ENCODE data around the gene TMEM154. TPM values are rescaled to one million over a fixed set of nuclear protein-coding genes. Genes with fewer than 3 reads are reported as not detected.

TMEM154 gene
- total and polyA plus RNA-seq, 3 experiments from 2014 or later, result 11.5 to 35.1 (median 12.5) TPM

- CTCF ChIA-PET, result no interaction called here
- H3K4me3 Mint-ChIP-seq, result no peak overlapping the region
These were observed 11.2 kb upstream of the TMEM154 start for GRCh38 chr4:152690706-152691651.

GRCh38 chr4:152689615-152690501 is 10.1 kb upstream of the TMEM154 start:
- Histone ChIP-seq H3K9me3 (ENCODE audit: low read length) (no peaks in the 10 kb centered on the region), H3K4me1 (ENCODE audit: insufficient read depth, low read length) (no peaks in the 10 kb centered on the region), H3K36me3 (ENCODE audit: insufficient read depth, low read length) (no peaks in the 10 kb centered on the region), H3K27ac (ENCODE audit: low read depth, low read length) (no peak overlapping the region), H3K27me3 (ENCODE audit: insufficient read depth, low read length, poor library complexity, severe bottlenecking) (no peaks in the 10 kb centered on the region), H3K4me3 (ENCODE audit: low read length) (no peak overlapping the region)
- Mint-ChIP-seq H3K36me3 (no peaks in the 10 kb centered on the region), H3K9me3 (no peaks in the 10 kb centered on the region), H3K4me1 (no peaks in the 10 kb centered on the region), H3K4me3 (no peak overlapping the region), H3K27ac (peak overlapping the region in 1 of 8 donors; percentile 39), H3K27me3 (peaks cover 2 to 8% of the 10 kb centered on the region in 2 donors)
- CTCF ChIA-PET, result no interaction called here
- DNase-seq, result no peak
- POLR2A ChIA-PET, result no interaction called here

More at GRCh38 chr4:152690706-152691651, 11.2 kb upstream of the TMEM154 start:
- Histone ChIP-seq H3K27me3 (ENCODE audit: insufficient read depth, low read length, poor library complexity, severe bottlenecking) (no peaks in the 10 kb centered on the region), H3K9me3 (ENCODE audit: low read length) (no peaks in the 10 kb centered on the region), H3K4me3 (ENCODE audit: low read length) (no peak overlapping the region), H3K4me1 (ENCODE audit: insufficient read depth, low read length) (no peaks in the 10 kb centered on the region), H3K27ac (ENCODE audit: low read depth, low read length) (no peak overlapping the region), H3K36me3 (ENCODE audit: insufficient read depth, low read length) (no peaks in the 10 kb centered on the region)
- POLR2A ChIA-PET, result no interaction called here
- DNase-seq, result no peak
- peaks cover 2 to 8% of the 10 kb centered on the region in 2 donors for H3K27me3 Mint-ChIP-seq
- no peak overlapping the region for H3K27ac Mint-ChIP-seq
- no peaks in the 10 kb centered on the region for H3K9me3 Mint-ChIP-seq
- H3K36me3 Mint-ChIP-seq, result no peaks in the 10 kb centered on the region
- H3K4me1 Mint-ChIP-seq, result peaks cover 0 to 1% (median 1%) of the 10 kb centered on the region in 3 donors

GRCh38 chr4:152687974-152688599 is 8.3 kb upstream of the TMEM154 start:
- no peaks in the 10 kb centered on the region for H3K4me1 Mint-ChIP-seq

GRCh38 chr4:152686452-152687013 is 6.7 kb upstream of the TMEM154 start:
- no peaks in the 10 kb centered on the region for H3K4me1 Mint-ChIP-seq
- H3K27ac Mint-ChIP-seq, result peak overlapping the region in 1 of 8 donors; percentile 52
- no peaks in the 10 kb centered on the region for H3K36me3 Mint-ChIP-seq
- H3K4me1 ChIP-seq (ENCODE audit: insufficient read depth, low read length), result no peaks in the 10 kb centered on the region
- POLR2A ChIA-PET, result no interaction called here
- no peak overlapping the region for H3K27ac ChIP-seq (ENCODE audit: low read depth, low read length)
- DNase-seq, result no peak
- no peaks in the 10 kb centered on the region for H3K9me3 Mint-ChIP-seq
- no peaks in the 10 kb centered on the region for H3K9me3 ChIP-seq (ENCODE audit: low read length)
- H3K4me3 ChIP-seq (ENCODE audit: low read length), result no peak overlapping the region
- peaks cover 3 to 8% of the 10 kb centered on the region in 2 donors for H3K27me3 Mint-ChIP-seq
- H3K4me3 Mint-ChIP-seq, result peak overlapping the region in 1 of 7 donors; percentile 18
- no peaks in the 10 kb centered on the region for H3K36me3 ChIP-seq (ENCODE audit: insufficient read depth, low read length)
- no peaks in the 10 kb centered on the region for H3K27me3 ChIP-seq (ENCODE audit: insufficient read depth, low read length, poor library complexity, severe bottlenecking)
- CTCF ChIA-PET, result no interaction called here

More at GRCh38 chr4:152687974-152688599, 8.3 kb upstream of the TMEM154 start:
- H3K36me3 ChIP-seq (ENCODE audit: insufficient read depth, low read length), result no peaks in the 10 kb centered on the region
- H3K27me3 ChIP-seq (ENCODE audit: insufficient read depth, low read length, poor library complexity, severe bottlenecking), result no peaks in the 10 kb centered on the region
- H3K4me1 ChIP-seq (ENCODE audit: insufficient read depth, low read length), result no peaks in the 10 kb centered on the region
- DNase-seq, result no peak
- peaks cover 3 to 8% of the 10 kb centered on the region in 2 donors for H3K27me3 Mint-ChIP-seq
- H3K4me3 ChIP-seq (ENCODE audit: low read length), result no peak overlapping the region
- no peaks in the 10 kb centered on the region for H3K36me3 Mint-ChIP-seq
- no peaks in the 10 kb centered on the region for H3K9me3 Mint-ChIP-seq
- H3K4me3 Mint-ChIP-seq, result no peak overlapping the region
- peak overlapping the region in 1 of 8 donors; percentile 86 for H3K27ac Mint-ChIP-seq
- no peak overlapping the region for H3K27ac ChIP-seq (ENCODE audit: low read depth, low read length)
- CTCF ChIA-PET, result no interaction called here
- no peaks in the 10 kb centered on the region for H3K9me3 ChIP-seq (ENCODE audit: low read length)
- POLR2A ChIA-PET, result no interaction called here

GRCh38 chr4:152684587-152684986 is 4.8 kb upstream of the TMEM154 start:
- POLR2A ChIA-PET, result no interaction called here
- peak overlapping the region in 1 of 8 donors; percentile 1 for H3K27ac Mint-ChIP-seq
- no peak for DNase-seq

GRCh38 chr4:152684007-152684406 is 4.2 kb upstream of the TMEM154 start:
- no peak overlapping the region for H3K27ac Mint-ChIP-seq
- DNase-seq, result no peak

More at GRCh38 chr4:152684587-152684986, 4.8 kb upstream of the TMEM154 start:
- H3K36me3 Mint-ChIP-seq, result peaks cover 0 to 4% (median 0%) of the 10 kb centered on the region in 3 donors
- H3K9me3 Mint-ChIP-seq, result no peaks in the 10 kb centered on the region
- CTCF ChIA-PET, result interaction anchor here (1.4 to 1.8 kb wide), 2 partner anchors 9 to 184 kb away, joined by 3 to 7 read pairs; no protein-coding TSS in a partner anchor
- Histone ChIP-seq H3K4me1 (ENCODE audit: insufficient read depth, low read length) (peaks cover 10% of the 10 kb centered on the region), H3K27ac (ENCODE audit: low read depth, low read length) (no peak overlapping the region), H3K36me3 (ENCODE audit: insufficient read depth, low read length) (no peaks in the 10 kb centered on the region), H3K4me3 (ENCODE audit: low read length) (no peak overlapping the region), H3K9me3 (ENCODE audit: low read length) (no peaks in the 10 kb centered on the region), H3K27me3 (ENCODE audit: insufficient read depth, low read length, poor library complexity, severe bottlenecking) (no peaks in the 10 kb centered on the region)
- no peak overlapping the region for H3K4me3 Mint-ChIP-seq
- peaks cover 12 to 16% (median 15%) of the 10 kb centered on the region in 3 donors for H3K4me1 Mint-ChIP-seq
- H3K27me3 Mint-ChIP-seq, result peaks cover 3 to 8% of the 10 kb centered on the region in 2 donors

GRCh38 chr4:152682143-152682941 is 2.5 kb upstream of the TMEM154 start:
- ChIA-PET POLR2A (no interaction called here), CTCF (interaction anchor here (1.2 kb wide), 1 partner anchor 870 kb away, joined by 3 read pairs; no protein-coding TSS in a partner anchor)
- no peaks in the 10 kb centered on the region for H3K27me3 ChIP-seq (ENCODE audit: insufficient read depth, low read length, poor library complexity, severe bottlenecking)
- H3K27ac Mint-ChIP-seq, result peak overlapping the region in 1 of 8 donors; percentile 15
- H3K36me3 Mint-ChIP-seq, result peaks cover 0 to 8% (median 0%) of the 10 kb centered on the region in 3 donors
- no peaks in the 10 kb centered on the region for H3K9me3 ChIP-seq (ENCODE audit: low read length)
- H3K27ac ChIP-seq (ENCODE audit: low read depth, low read length), result no peak overlapping the region
- H3K27me3 Mint-ChIP-seq, result peaks cover 0 to 1% of the 10 kb centered on the region in 2 donors
- no peak for DNase-seq
- no peaks in the 10 kb centered on the region for H3K36me3 ChIP-seq (ENCODE audit: insufficient read depth, low read length)
- no peak overlapping the region for H3K4me3 Mint-ChIP-seq
- H3K4me3 ChIP-seq (ENCODE audit: low read length), result no peak overlapping the region
- H3K4me1 Mint-ChIP-seq, result peaks cover 29 to 36% (median 36%) of the 10 kb centered on the region in 3 donors
- no peaks in the 10 kb centered on the region for H3K9me3 Mint-ChIP-seq
- H3K4me1 ChIP-seq (ENCODE audit: insufficient read depth, low read length), result peaks cover 18% of the 10 kb centered on the region

More at GRCh38 chr4:152684007-152684406, 4.2 kb upstream of the TMEM154 start:
- H3K36me3 ChIP-seq (ENCODE audit: insufficient read depth, low read length), result no peaks in the 10 kb centered on the region
- no peak overlapping the region for H3K4me3 Mint-ChIP-seq
- ChIA-PET POLR2A (no interaction called here), CTCF (interaction anchor here (1.2 to 1.8 kb wide), 3 partner anchors 10 to 872 kb away, joined by 3 to 7 read pairs (median 3); no protein-coding TSS in a partner anchor)
- H3K4me1 ChIP-seq (ENCODE audit: insufficient read depth, low read length), result peaks cover 11% of the 10 kb centered on the region
- H3K4me1 Mint-ChIP-seq, result peaks cover 16 to 21% (median 21%) of the 10 kb centered on the region in 3 donors
- H3K4me3 ChIP-seq (ENCODE audit: low read length), result no peak overlapping the region
- H3K9me3 ChIP-seq (ENCODE audit: low read length), result no peaks in the 10 kb centered on the region
- peaks cover 3 to 8% of the 10 kb centered on the region in 2 donors for H3K27me3 Mint-ChIP-seq
- peaks cover 0 to 8% (median 0%) of the 10 kb centered on the region in 3 donors for H3K36me3 Mint-ChIP-seq
- H3K9me3 Mint-ChIP-seq, result no peaks in the 10 kb centered on the region
- no peak overlapping the region for H3K27ac ChIP-seq (ENCODE audit: low read depth, low read length)
- no peaks in the 10 kb centered on the region for H3K27me3 ChIP-seq (ENCODE audit: insufficient read depth, low read length, poor library complexity, severe bottlenecking)
